Ovary (tissue), 9 donors: Measurements from ENCODE around the gene SETBP1. TPM values are rescaled to one million over a fixed set of nuclear protein-coding genes. Genes with fewer than 3 reads are reported as not detected.

Experiments used
- DNase-seq, 5 donors: peaks; one replicate each; pipeline ENCODE4 v3.0.0-alpha.2; 2019 to 2020
- H3K27ac ChIP-seq, 2 donors: fragments of 200-600 bp; one replicate each; pipeline versions ENCODE4 v1.5.1 to v1.8.0; 2019 to 2022
- H3K27me3 ChIP-seq: fragments of 200-600 bp; one replicate; pipeline ENCODE4 v1.8.0; 2022
- H3K36me3 ChIP-seq: fragments of 200-600 bp; sonication (generic); one replicate; pipeline ENCODE4 v1.5.1; 2019
- H3K4me1 ChIP-seq: one replicate; pipeline ENCODE4 v1.8.1; 2013; ENCODE audit warnings: mild to moderate bottlenecking, moderate library complexity; ENCODE audit not compliant: insufficient read depth
- H3K4me3 ChIP-seq: fragments of 200-600 bp; sonication (generic); one replicate; pipeline ENCODE4 v1.5.1; 2017
- H3K9me3 ChIP-seq, 2 donors: fragments of 200-600 bp in 1 of 2; sonication (generic) in 1 of 2; one replicate each; pipeline versions ENCODE4 v1.5.1 to v1.8.1; 2013 to 2019; ENCODE audit warnings: mild to moderate bottlenecking in 1 of 2, moderate library complexity in 1 of 2
- EP300 ChIP-seq: sonication (generic); formaldehyde crosslinking; IDR thresholded peaks from one replicate; pipeline ENCODE4 v1.6.1; 2017; ENCODE audit warnings: antibody characterized with exemption
- POLR2A ChIP-seq: fragments of 450-650 bp; IDR thresholded peaks from one replicate; pipeline ENCODE4 v1.6.1; 2017; ENCODE audit warnings: antibody characterized with exemption, mild to moderate bottlenecking, moderate library complexity
- WGBS, 3 donors: extraction: QIAGEN DNeasy Blood & Tissue Kit in 1 of 3; methylation state at CpG; one replicate each; pipeline versions ENCODE4 v1.1.5 to v1.1.7; 2013 to 2017; 5-methylcytosine and 5-hydroxymethylcytosine counted together
- intact Hi-C, 4 donors: fragments of 100-400 bp; cut with DNase I; formaldehyde crosslinking; loops; one replicate each; pipeline versions ENCODE4 v1.11.0 to v1.15.1; 2022 to 2023
- polyA plus RNA-seq, 2 donors: library from polyadenylated mRNA; stranded (reverse); fragments of 200-250 nt in 1 of 2; fragments of 350-450 nt in 1 of 2; fragmentation: Illumina TruSeq in 1 of 2; extraction: RNeasy Lipid Tissue Mini Kit (QIAGEN cat#74804) in 1 of 2; gene quantifications; one replicate each; pipeline ENCODE4 v1.2.3, GENCODE V29; 2013 to 2014
- total RNA-seq, 7 donors: library from RNA; depleted of rRNA in 2 of 7; stranded (reverse); fragments of >200 nt in 2 of 7; fragmentation: NEBNext Ultra II Directional in 3 of 7; extraction: Animal tissue kit (Norgen Biotek cat#: 25700) in 3 of 7; gene quantifications; one replicate each; pipeline versions ENCODE4 v1.1.0 to v1.2.4, GENCODE V29; 2016 to 2023
- TF ChIP-seq, protein P1 (sequence below), 3 donors: fragments of 450-650 bp in 2 of 3; fragments of 200-600 bp in 1 of 3; IDR thresholded peaks; one replicate each; pipeline versions ENCODE4 v1.5.1 to v1.8.0; 2016 to 2022; ENCODE audit warnings: antibody characterized with exemption in 3 of 3, mild to moderate bottlenecking in 1 of 3
- donor health status: DM: no; HTN: no; CAD: no; lungs with moderate emphysema.
- donor health status: DM: no; HTN: no; CAD: no.
- donor health status: Bipolar disorder and iron deficiency.
- donor health status: DM: yes; HTN: yes; CAD: no.
- donor health status: DM: no; HTN: no; CAD: no.
- donor health status: DM: yes; HTN: yes; CAD: no.

The SETBP1 gene
- total and polyA plus RNA-seq, 9 donors: 7.8 to 53.7 (median 28.4) TPM

DNA sequence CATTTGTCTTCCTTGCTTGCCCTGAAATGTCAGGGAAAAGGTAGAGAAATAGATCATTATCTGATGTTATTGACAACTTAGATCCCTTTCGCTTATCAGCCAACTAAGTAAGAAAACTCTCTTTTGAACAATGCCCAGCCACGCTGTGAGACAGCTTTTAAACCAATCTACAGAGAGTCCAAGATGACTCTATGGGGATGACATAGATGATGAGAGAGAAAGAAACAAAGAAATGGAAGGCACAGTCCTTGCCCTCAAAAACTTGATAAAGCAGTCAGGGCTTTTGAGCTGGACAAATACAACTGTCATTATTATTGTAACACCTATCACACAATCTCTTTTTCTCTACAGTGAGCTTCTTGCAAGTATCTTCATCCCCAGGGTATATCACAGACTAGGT lies 222.6 kb downstream of the SETBP1 start:
- Histone ChIP-seq H3K27ac (no peak overlapping the region), H3K27me3 (no peaks in the 10 kb centered on the region), H3K4me1 (no peaks in the 10 kb centered on the region), H3K36me3 (no peaks in the 10 kb centered on the region), H3K9me3 (no peaks in the 10 kb centered on the region), H3K4me3 (no peak overlapping the region)
- no peak for DNase-seq
- TF ChIP-seq, protein P1, sequence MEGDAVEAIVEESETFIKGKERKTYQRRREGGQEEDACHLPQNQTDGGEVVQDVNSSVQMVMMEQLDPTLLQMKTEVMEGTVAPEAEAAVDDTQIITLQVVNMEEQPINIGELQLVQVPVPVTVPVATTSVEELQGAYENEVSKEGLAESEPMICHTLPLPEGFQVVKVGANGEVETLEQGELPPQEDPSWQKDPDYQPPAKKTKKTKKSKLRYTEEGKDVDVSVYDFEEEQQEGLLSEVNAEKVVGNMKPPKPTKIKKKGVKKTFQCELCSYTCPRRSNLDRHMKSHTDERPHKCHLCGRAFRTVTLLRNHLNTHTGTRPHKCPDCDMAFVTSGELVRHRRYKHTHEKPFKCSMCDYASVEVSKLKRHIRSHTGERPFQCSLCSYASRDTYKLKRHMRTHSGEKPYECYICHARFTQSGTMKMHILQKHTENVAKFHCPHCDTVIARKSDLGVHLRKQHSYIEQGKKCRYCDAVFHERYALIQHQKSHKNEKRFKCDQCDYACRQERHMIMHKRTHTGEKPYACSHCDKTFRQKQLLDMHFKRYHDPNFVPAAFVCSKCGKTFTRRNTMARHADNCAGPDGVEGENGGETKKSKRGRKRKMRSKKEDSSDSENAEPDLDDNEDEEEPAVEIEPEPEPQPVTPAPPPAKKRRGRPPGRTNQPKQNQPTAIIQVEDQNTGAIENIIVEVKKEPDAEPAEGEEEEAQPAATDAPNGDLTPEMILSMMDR (IDR thresholded peaks at IDR 0.05): no peak
- TF ChIP-seq POLR2A: no peak
- TF ChIP-seq EP300: no peak
- intact Hi-C loops: no loop called here
- WGBS, 3 donors: 97 to 98% (median 97%) methylated on average over 2 of the region's 2 CpGs

DNA sequence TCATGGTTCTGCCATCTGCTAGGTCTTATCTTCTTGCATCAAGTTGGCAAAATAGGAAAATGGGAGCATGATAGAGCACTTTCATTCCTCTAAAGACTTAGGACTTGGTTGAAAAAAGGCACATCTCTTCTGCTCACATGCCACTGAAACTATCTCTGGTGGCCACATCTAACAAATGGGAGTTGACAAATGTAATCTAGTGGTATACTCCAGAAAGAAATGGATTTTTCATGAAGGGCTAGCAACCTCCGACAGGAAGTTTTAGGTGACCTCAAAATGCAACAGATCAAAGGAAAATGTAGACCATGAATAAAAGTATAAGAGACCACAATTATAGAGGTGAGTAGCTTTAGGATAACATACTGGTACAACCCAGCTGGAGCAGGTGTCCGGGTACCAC lies 224.1 kb downstream of the SETBP1 start:
- intact Hi-C loops: no loop called here
- 96 to 97% (median 96%) methylated on average over 2 of the region's 2 CpGs for WGBS, 3 donors
- Histone ChIP-seq H3K36me3 (no peaks in the 10 kb centered on the region), H3K27me3 (no peaks in the 10 kb centered on the region), H3K4me3 (no peak overlapping the region), H3K4me1 (peaks cover 4% of the 10 kb centered on the region), H3K27ac (no peak overlapping the region), H3K9me3 (no peaks in the 10 kb centered on the region)
- TF ChIP-seq, protein P1 (IDR thresholded peaks at IDR 0.05): no peak
- no peak for TF ChIP-seq EP300
- TF ChIP-seq POLR2A: no peak
- no peak for DNase-seq

DNA sequence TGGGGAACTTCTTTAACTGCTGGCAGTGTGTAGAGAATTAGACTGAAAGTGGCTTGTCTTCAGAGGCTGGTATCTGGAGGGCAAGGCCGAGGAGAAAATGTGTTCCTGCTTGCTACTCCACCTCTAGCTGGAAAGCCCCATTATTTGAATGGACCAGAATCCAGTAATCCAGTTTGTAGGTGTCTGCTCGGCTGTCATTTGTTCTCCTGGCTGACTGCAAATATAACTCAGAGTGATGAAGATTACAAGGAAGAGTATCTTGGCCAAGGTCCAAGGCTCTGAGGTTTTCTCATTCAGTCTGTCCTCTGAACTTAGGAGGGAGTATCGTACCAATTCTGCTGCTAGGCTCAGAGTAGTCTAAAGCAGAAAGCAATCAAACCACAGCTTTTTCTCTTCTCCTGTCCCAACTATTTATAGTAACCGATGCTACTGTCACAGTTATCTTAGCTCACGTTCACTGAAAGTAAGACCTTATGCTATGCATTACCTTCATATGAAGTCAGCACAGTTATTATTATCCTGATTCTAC lies 228.6 kb downstream of the SETBP1 start:
- no peak for DNase-seq
- H3K4me3 ChIP-seq: no peak overlapping the region
- H3K9me3 ChIP-seq: no peaks in the 10 kb centered on the region
- WGBS, 3 donors: 37 to 58% (median 50%) methylated on average over 5 of the region's 5 CpGs
- H3K27ac ChIP-seq: no peak overlapping the region
- H3K27me3 ChIP-seq: no peaks in the 10 kb centered on the region
- peaks cover 4% of the 10 kb centered on the region for H3K4me1 ChIP-seq
- TF ChIP-seq, protein P1 (IDR thresholded peaks at IDR 0.05): no peak
- TF ChIP-seq EP300: no peak
- no peak for TF ChIP-seq POLR2A
- intact Hi-C loops: no loop called here
- no peaks in the 10 kb centered on the region for H3K36me3 ChIP-seq

DNA sequence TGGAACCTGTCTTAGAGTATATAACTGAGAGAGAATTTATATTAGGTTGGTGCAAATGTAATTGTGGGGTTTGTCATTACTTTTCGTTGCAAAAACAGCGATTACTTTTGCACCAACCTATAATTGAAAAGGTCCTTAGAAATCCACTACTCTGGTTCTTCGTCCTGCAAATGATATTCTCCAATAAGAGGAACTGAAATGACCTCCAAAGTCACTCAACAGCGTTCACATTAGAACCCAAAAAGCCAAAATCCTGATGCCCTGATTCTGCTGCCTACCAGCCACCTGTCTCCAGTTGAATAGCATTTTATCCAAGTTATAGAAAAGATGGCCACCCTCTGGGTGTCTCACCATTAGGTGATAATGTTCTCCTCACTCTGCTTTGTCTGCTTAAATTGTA lies 230.6 kb downstream of the SETBP1 start:
- WGBS, 3 donors: 93 to 98% (median 98%) methylated on average over 4 of the region's 4 CpGs
- Histone ChIP-seq H3K4me3 (no peak overlapping the region), H3K27me3 (no peaks in the 10 kb centered on the region), H3K36me3 (no peaks in the 10 kb centered on the region), H3K27ac (no peak overlapping the region), H3K4me1 (peaks cover 7% of the 10 kb centered on the region), H3K9me3 (no peaks in the 10 kb centered on the region)
- TF ChIP-seq POLR2A: no peak
- TF ChIP-seq EP300: no peak
- TF ChIP-seq, protein P1 (IDR thresholded peaks at IDR 0.05): no peak
- DNase-seq: no peak
- intact Hi-C loops: no loop called here
